Large intestine (tissue), 3 donors: ENCODE results near the gene SART3. TPM values are rescaled to one million over a fixed set of nuclear protein-coding genes. Genes with fewer than 3 reads are reported as not detected.
"Not testable (repeated sequence)": the region's sequence is repeated elsewhere in the genome, so short reads cannot be mapped to it uniquely, and the experiment has no call there.

Source experiments
- DNase-seq, 2 donors: peaks; one replicate each; pipeline versions ENCODE4 v3.0.0 to v3.0.0-alpha.2; 2013
- H3K27ac ChIP-seq: one replicate; pipeline ENCODE4 v1.5.1; 2013; ENCODE audit warnings: low read length
- H3K27me3 ChIP-seq: 2 replicates; pipeline ENCODE4 v1.6.1; 2013; ENCODE audit warnings: low read length; ENCODE audit not compliant: control insufficient read depth, insufficient read depth
- H3K36me3 ChIP-seq: 2 replicates; pipeline ENCODE4 v1.6.1; 2013; ENCODE audit warnings: low read length; ENCODE audit not compliant: control insufficient read depth, insufficient read depth
- H3K4me1 ChIP-seq: one replicate; pipeline ENCODE4 v1.6.1; 2013; ENCODE audit warnings: low read length; ENCODE audit not compliant: control insufficient read depth, insufficient read depth
- H3K4me3 ChIP-seq: one replicate; pipeline ENCODE4 v1.5.1; 2013; ENCODE audit warnings: low read length
- H3K9me3 ChIP-seq: one replicate; pipeline ENCODE4 v1.6.1; 2013; ENCODE audit warnings: mild to moderate bottlenecking, low read depth, low read length, moderate library complexity; ENCODE audit not compliant: control insufficient read depth
- WGBS: methylation state at CpG from one replicate; pipeline ENCODE4 v1.1.5; 2013; ENCODE audit warnings: low lambda C conversion rate; ENCODE audit not compliant: insufficient coverage; 5-methylcytosine and 5-hydroxymethylcytosine counted together
- polyA plus RNA-seq: library from polyadenylated mRNA; unstranded; fragments of 120-200 nt; gene quantifications from one replicate; pipeline ENCODE4 v1.2.1, GENCODE V29; 2013

The SART3 gene
- polyA plus RNA-seq, 1 donor = 52.7 TPM

- peaks cover 5% of the 10 kb centered on the region for H3K9me3 ChIP-seq
- no peaks in the 10 kb centered on the region for H3K4me1 ChIP-seq
- no peak overlapping the region for H3K4me3 ChIP-seq
- WGBS = no CpG with 5 or more reads among the region's 3 CpGs
- H3K27ac ChIP-seq = no peak overlapping the region
- no peaks in the 10 kb centered on the region for H3K27me3 ChIP-seq
- no peaks in the 10 kb centered on the region for H3K36me3 ChIP-seq
- no peak for DNase-seq
These were observed 19.6 kb upstream of the SART3 start for GRCh38 chr12:108580531-108580930.

GRCh38 chr12:108578813-108579212 lies 17.8 kb upstream of the SART3 start:
- Histone ChIP-seq H3K36me3 (no peaks in the 10 kb centered on the region), H3K9me3 (peaks cover 5% of the 10 kb centered on the region), H3K4me1 (no peaks in the 10 kb centered on the region), H3K27ac (no peak overlapping the region), H3K27me3 (no peaks in the 10 kb centered on the region), H3K4me3 (no peak overlapping the region)
- WGBS = 100% methylated on average over 1 of the region's 3 CpGs
- no peak for DNase-seq

DNA sequence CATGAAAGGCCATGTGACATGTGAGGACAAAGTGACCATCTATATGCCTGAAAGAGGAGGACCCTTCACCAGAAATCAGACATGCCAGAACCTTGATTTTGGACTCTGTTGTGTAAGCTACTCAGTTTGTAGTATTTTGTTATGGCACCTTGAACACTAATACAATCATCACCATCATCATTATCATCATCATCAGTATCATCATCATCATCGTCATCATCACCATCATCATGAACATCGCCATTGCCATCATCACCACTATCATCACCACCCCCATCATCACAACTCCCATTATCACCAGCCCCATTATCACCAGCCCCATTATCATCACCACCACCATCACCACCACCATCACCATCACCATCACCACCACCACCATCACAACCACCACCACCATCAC lies 17.3 kb upstream of the SART3 start:
- Histone ChIP-seq H3K27me3 (no peaks in the 10 kb centered on the region), H3K36me3 (no peaks in the 10 kb centered on the region), H3K9me3 (peaks cover 5% of the 10 kb centered on the region), H3K27ac (no peak overlapping the region), H3K4me3 (no peak overlapping the region), H3K4me1 (no peaks in the 10 kb centered on the region)
- WGBS = 93% methylated on average over 2 of the region's 2 CpGs
- no peak for DNase-seq

DNA sequence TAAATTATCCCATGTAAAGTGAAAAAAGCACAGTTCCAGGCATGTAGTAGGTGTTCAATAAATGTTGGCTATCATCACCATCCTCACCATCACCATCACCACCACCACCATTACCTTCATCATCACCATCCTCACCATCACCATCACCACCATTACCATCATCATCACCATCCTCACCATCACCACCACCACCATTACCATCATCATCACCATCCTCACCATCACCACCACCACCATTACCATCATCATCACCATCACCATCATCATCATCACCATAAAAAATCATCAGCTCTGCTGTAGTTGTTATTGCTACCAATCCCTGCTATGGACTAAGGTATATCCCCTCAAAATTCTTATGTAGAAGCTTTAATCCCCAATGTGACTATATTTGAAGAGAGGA lies 16.5 kb upstream of the SART3 start:
- no peak overlapping the region for H3K27ac ChIP-seq
- H3K4me1 ChIP-seq = no peaks in the 10 kb centered on the region
- no peak overlapping the region for H3K4me3 ChIP-seq
- no peak for DNase-seq
- peaks cover 5% of the 10 kb centered on the region for H3K9me3 ChIP-seq
- H3K27me3 ChIP-seq = no peaks in the 10 kb centered on the region
- H3K36me3 ChIP-seq = no peaks in the 10 kb centered on the region

DNA sequence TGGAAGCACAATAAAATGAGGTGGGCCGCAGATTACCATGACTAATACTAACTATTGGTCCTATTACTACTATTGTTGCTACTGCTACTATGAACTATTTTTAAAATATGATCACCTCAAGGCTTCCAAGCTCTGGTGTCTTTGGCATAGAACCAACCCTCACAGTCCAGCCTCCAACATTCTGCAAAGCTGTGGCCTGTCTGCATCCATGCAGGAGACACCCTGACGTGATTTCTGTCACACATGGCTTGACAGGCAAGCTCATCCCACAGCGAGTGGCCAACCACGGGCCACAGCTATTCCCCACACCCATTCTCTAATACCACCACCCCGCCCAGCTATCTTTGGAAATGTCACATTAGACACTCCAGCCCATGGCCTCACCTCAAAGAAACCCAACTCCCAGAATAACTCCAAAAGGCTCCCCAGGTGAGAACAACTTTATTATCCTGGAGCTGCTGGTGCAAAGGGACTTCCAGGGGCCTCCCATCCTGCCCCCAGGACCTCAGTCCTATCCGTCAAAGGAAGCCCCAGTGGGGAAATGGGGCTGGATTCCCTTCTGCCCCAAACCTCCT lies 15.8 kb upstream of the SART3 start:
- Histone ChIP-seq H3K36me3 (no peaks in the 10 kb centered on the region), H3K27me3 (no peaks in the 10 kb centered on the region), H3K27ac (no peak overlapping the region), H3K4me3 (no peak overlapping the region), H3K4me1 (no peaks in the 10 kb centered on the region), H3K9me3 (peaks cover 5% of the 10 kb centered on the region)
- no peak for DNase-seq
- WGBS = no CpG with 5 or more reads among the region's 6 CpGs

DNA sequence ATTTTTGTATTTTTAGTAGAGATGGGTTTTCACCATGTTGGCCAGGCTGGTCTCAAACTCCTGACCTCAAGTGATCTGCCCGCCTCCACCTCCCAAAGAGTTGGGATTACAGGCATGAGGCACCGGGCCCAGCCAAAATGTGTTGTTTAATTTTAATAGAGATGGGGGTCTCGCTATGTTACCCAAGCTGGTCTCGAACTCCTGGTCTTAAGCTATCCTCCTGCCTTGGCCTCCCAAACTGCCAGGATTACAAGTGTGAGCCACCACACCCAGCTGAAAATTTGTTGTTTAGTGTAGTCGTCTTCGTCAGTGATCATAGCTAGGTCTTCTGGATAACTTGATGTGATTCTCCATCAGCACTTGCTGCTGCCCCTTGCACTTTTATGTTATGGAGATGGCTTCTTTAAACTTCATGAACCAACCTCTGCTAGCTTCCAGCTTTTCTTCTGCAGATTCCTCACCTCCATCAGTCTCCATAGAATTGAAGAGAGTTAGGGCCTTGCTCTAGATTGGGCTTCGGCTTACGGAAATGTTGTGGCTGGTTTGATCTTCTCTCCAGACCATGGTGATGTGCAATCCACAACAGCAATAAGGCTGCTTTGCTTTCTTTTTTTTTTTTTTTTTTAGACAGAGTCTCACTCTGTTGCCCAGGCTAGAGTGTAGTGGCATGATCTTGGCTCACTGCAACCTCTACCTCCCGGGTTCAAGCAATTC lies 14.4 kb upstream of the SART3 start:
- no peaks in the 10 kb centered on the region for H3K4me1 ChIP-seq
- no peaks in the 10 kb centered on the region for H3K36me3 ChIP-seq
- H3K27ac ChIP-seq = no peak overlapping the region
- no peak overlapping the region for H3K4me3 ChIP-seq
- DNase-seq = no peak
- H3K27me3 ChIP-seq = no peaks in the 10 kb centered on the region
- no CpG with 5 or more reads among the region's 9 CpGs for WGBS
- H3K9me3 ChIP-seq = peaks cover 5% of the 10 kb centered on the region

DNA sequence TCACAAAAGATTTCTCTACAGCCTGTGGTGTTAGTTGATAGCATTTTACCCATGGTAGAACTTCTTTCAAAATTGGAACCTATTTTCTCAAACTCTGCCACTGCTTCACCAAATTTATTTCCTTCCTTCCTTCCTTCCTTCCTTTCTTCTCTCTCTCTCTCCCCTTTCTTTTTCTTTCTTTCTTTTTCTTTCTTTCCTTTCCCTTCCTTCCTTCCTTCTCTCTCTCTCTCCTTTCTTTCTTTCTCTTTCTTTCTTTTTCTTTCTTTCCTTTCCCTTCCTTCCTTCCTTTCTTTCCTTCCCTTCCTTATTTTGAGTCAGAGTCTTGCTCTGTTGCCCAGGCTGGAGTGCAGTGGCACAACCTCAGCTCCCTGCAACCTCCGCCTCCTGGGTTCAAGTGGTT lies 13.3 kb upstream of the SART3 start:
- no CpG with 5 or more reads among the region's 1 CpG for WGBS
- not testable (repeated sequence) for H3K4me1 ChIP-seq, H3K36me3 ChIP-seq, H3K9me3 ChIP-seq, H3K27me3 ChIP-seq, DNase-seq, H3K27ac ChIP-seq, H3K4me3 ChIP-seq

- no peak for DNase-seq
- Histone ChIP-seq H3K9me3 (no peaks in the 10 kb centered on the region), H3K4me1 (no peaks in the 10 kb centered on the region), H3K4me3 (no peak overlapping the region), H3K27me3 (no peaks in the 10 kb centered on the region), H3K36me3 (peaks cover 8% of the 10 kb centered on the region), H3K27ac (no peak overlapping the region)
- 43% methylated on average over 1 of the region's 2 CpGs for WGBS
These were observed 12.3 kb upstream of the SART3 start for GRCh38 chr12:108573317-108573716.

DNA sequence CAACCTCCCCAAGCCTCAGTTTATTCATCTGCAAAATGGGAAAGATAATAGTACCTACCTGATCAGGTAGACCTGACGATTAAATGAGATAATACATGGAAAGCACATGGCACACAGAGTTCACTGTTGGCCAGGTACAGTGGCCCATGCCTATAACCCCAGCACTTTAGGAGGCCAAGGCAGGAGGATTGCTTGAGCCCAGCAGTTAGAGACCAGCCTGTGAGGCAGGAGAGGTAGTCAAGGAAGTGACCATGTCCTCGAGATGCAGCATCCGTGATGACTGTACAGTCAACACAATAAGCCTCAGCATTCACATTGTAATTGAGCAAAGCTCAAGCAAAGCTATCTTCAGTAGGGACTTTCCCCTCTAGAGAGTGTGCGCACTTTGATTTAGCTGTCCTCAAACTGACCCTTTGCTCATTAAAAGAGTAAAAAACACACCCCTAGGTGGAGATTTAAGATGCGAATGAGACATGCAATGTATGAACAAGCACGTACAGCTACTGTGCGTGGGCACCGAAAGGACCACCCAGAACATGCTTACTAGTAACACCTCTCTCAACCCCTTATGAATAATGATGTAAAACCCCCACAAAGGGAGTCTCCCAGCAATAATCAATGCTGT lies 11.3 kb upstream of the SART3 start:
- no peak for DNase-seq
- H3K4me1 ChIP-seq = no peaks in the 10 kb centered on the region
- no peak overlapping the region for H3K4me3 ChIP-seq
- H3K27me3 ChIP-seq = no peaks in the 10 kb centered on the region
- H3K27ac ChIP-seq = no peak overlapping the region
- H3K9me3 ChIP-seq = no peaks in the 10 kb centered on the region
- peaks cover 18% of the 10 kb centered on the region for H3K36me3 ChIP-seq
- WGBS = no CpG with 5 or more reads among the region's 8 CpGs

DNA sequence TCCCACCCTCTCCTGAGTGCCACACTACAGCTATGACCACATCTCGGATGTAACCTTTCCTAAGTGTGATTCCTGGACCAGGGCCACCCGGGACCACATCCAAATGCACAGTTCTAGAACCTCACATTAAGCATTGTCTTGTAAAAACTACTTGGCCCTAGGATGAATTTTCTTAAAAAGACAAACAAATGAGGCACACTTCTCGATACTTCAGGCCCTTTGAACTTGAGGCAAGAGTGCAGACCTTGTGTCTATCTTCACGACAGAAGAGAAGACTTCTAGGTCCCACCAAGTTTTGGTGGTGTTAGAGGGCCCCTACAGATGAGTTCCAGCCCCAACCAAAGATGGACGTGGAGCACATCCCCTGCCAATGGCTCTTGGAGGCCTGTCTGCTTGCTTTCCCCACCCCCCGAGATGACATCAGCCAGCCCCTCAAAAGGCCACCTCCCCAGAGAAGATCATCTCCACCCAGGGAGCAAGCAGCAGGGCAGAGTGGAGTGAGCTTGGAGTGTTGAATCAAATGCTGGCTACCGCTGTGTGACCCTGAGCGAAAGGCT lies 10.7 kb upstream of the SART3 start:
- no peaks in the 10 kb centered on the region for H3K4me1 ChIP-seq
- no peak overlapping the region for H3K27ac ChIP-seq
- H3K36me3 ChIP-seq = peaks cover 24% of the 10 kb centered on the region
- no peak for DNase-seq
- no peak overlapping the region for H3K4me3 ChIP-seq
- no peaks in the 10 kb centered on the region for H3K27me3 ChIP-seq
- H3K9me3 ChIP-seq = no peaks in the 10 kb centered on the region
- WGBS = no CpG with 5 or more reads among the region's 8 CpGs
